ENCODE data around the gene SLC31A1. TPM values are rescaled to one million over a fixed set of nuclear protein-coding genes. Genes with fewer than 3 reads are reported as not detected.

The SLC31A1 gene
- total and polyA plus RNA-seq, 2 of the 13 experiments (the other 11 are each of a cell fraction or from before 2014, with no cell fraction given): 62.9 to 70.0 TPM

DNA sequence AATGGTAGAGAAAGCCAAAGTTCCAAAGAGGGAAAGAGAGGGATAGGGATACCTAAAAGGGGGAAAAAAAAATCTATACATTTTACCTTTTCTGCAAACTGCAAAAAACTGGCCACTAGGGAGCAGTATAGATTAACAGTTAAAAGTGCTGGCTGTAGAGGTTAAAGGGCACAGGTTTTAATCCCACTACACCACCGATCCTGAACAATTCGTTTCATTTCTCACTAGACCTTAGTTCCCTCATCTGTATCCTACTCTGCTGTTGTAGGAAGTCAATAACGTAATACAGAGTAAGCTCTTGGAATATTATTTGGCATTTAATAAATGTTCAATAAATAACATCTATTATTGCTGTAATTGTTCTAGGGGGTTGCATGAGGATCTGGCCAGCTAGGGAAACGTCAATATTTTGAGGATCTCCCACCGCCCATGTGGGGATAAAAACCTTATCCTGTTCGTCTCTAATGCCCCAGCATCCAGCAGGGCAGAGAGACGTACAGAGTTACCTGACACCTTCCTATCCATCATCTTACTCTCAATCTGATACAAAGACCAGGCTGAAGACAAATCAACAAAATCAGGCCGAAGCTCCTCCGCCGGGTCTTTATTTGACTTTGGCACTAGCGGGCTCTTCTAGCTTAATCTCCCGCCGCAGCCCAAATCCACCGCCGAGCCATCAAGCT, 53.3 kb downstream of the SLC31A1 start (continued):
- TF ChIP-seq, protein P1, sequence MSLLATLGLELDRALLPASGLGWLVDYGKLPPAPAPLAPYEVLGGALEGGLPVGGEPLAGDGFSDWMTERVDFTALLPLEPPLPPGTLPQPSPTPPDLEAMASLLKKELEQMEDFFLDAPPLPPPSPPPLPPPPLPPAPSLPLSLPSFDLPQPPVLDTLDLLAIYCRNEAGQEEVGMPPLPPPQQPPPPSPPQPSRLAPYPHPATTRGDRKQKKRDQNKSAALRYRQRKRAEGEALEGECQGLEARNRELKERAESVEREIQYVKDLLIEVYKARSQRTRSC (CRISPR knock-in tag; IDR thresholded peaks at IDR 0.05; ENCODE audit: low read depth): no peak
- TF ChIP-seq TBL1XR1 (IDR thresholded peaks at IDR 0.05; ENCODE audit: borderline replicate concordance, low read length, partially characterized antibody) (no peak), MTA1 (CRISPR knock-in tag; IDR thresholded peaks at IDR 0.05; ENCODE audit: borderline replicate concordance) (no peak), ZNF879 (CRISPR knock-in tag; IDR thresholded peaks at IDR 0.05) (peak; percentile 31; the same call in 1 of the 2 replicates), NR2F6 (IDR thresholded peaks at IDR 0.05) (peak; percentile 95), NR2F6 (CRISPR knock-in tag; IDR thresholded peaks at IDR 0.05) (peak; percentile 94), DMAP1 (CRISPR knock-in tag; IDR thresholded peaks at IDR 0.05) (no peak), ZNF230 (CRISPR knock-in tag; IDR thresholded peaks at IDR 0.05) (no peak), TRIM22 (IDR thresholded peaks at IDR 0.05) (no peak), NFE2L2 (IDR thresholded peaks at IDR 0.05; ENCODE audit: low read length) (no peak), GPN1 (CRISPR knock-in tag; IDR thresholded peaks at IDR 0.05; ENCODE audit: borderline replicate concordance) (no peak), ZNF564 (CRISPR knock-in tag; IDR thresholded peaks at IDR 0.05) (no peak), RCOR2 (CRISPR knock-in tag; IDR thresholded peaks at IDR 0.05) (0 out of 2 replicates have a peak, but pooled peaks have one; percentile 26), ZNF354B (CRISPR knock-in tag; IDR thresholded peaks at IDR 0.05) (no peak), NR2F1 (CRISPR knock-in tag; IDR thresholded peaks at IDR 0.05) (peak; percentile 39 to 90; a peak in 3 of 4 replicates), PAWR (CRISPR knock-in tag; IDR thresholded peaks at IDR 0.05; ENCODE audit: borderline replicate concordance) (no peak), RFX1 (IDR thresholded peaks at IDR 0.05) (no peak), RXRB (CRISPR knock-in tag; IDR thresholded peaks at IDR 0.05; ENCODE audit: borderline replicate concordance) (peak; percentile 32; the same call in 1 of the 2 replicates), CC2D1A (CRISPR knock-in tag; IDR thresholded peaks at IDR 0.05) (no peak), HNF4G (IDR thresholded peaks at IDR 0.05; ENCODE audit: borderline replicate concordance, low read depth, low read length) (no peak), HNF4G (CRISPR knock-in tag; IDR thresholded peaks at IDR 0.05; ENCODE audit: borderline replicate concordance, low read depth) (no peak), FOSL1 (CRISPR knock-in tag; IDR thresholded peaks at IDR 0.05; ENCODE audit: borderline replicate concordance) (no peak), ZNF792 (CRISPR knock-in tag; IDR thresholded peaks at IDR 0.05) (no peak)
- TF ChIP-seq, protein P2, sequence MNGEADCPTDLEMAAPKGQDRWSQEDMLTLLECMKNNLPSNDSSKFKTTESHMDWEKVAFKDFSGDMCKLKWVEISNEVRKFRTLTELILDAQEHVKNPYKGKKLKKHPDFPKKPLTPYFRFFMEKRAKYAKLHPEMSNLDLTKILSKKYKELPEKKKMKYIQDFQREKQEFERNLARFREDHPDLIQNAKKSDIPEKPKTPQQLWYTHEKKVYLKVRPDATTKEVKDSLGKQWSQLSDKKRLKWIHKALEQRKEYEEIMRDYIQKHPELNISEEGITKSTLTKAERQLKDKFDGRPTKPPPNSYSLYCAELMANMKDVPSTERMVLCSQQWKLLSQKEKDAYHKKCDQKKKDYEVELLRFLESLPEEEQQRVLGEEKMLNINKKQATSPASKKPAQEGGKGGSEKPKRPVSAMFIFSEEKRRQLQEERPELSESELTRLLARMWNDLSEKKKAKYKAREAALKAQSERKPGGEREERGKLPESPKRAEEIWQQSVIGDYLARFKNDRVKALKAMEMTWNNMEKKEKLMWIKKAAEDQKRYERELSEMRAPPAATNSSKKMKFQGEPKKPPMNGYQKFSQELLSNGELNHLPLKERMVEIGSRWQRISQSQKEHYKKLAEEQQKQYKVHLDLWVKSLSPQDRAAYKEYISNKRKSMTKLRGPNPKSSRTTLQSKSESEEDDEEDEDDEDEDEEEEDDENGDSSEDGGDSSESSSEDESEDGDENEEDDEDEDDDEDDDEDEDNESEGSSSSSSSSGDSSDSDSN (CRISPR knock-in tag; IDR thresholded peaks at IDR 0.05): no peak
- TF ChIP-seq, protein P3, sequence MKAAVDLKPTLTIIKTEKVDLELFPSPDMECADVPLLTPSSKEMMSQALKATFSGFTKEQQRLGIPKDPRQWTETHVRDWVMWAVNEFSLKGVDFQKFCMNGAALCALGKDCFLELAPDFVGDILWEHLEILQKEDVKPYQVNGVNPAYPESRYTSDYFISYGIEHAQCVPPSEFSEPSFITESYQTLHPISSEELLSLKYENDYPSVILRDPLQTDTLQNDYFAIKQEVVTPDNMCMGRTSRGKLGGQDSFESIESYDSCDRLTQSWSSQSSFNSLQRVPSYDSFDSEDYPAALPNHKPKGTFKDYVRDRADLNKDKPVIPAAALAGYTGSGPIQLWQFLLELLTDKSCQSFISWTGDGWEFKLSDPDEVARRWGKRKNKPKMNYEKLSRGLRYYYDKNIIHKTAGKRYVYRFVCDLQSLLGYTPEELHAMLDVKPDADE (CRISPR knock-in tag; IDR thresholded peaks at IDR 0.05): no peak
- TF ChIP-seq, protein P4, sequence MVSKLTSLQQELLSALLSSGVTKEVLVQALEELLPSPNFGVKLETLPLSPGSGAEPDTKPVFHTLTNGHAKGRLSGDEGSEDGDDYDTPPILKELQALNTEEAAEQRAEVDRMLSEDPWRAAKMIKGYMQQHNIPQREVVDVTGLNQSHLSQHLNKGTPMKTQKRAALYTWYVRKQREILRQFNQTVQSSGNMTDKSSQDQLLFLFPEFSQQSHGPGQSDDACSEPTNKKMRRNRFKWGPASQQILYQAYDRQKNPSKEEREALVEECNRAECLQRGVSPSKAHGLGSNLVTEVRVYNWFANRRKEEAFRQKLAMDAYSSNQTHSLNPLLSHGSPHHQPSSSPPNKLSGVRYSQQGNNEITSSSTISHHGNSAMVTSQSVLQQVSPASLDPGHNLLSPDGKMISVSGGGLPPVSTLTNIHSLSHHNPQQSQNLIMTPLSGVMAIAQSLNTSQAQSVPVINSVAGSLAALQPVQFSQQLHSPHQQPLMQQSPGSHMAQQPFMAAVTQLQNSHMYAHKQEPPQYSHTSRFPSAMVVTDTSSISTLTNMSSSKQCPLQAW (CRISPR knock-in tag; IDR thresholded peaks at IDR 0.05): no peak

All from HepG2 (cell line).